Activated CD8-positive, alpha-beta T cell treated with anti-CD3 and anti-CD28 coated beads for 36 hours (primary cell): ENCODE data around the gene IGSF10. TPM values are rescaled to one million over a fixed set of nuclear protein-coding genes. Genes with fewer than 3 reads are reported as not detected.

Experiments used
- ATAC-seq: fragments of 200-7000 bp; cut with Tn5 transposase; one replicate; pipeline ENCODE4 v1.10.0; 2021; ENCODE audit warnings: mild to moderate bottlenecking, moderate library complexity
- CTCF ChIA-PET: fragments of 350-600 bp; sonication (Branson Sonifier 250); formaldehyde crosslinking; loops from one replicate; lab custom pipeline; 2021; ENCODE audit warnings: antibody characterized with exemption; lab: Charles Lee
- POLR2A ChIA-PET: fragments of 350-600 bp; sonication (Branson Sonifier 250); formaldehyde crosslinking; loops from one replicate; lab custom pipeline; 2021; ENCODE audit warnings: antibody characterized with exemption; lab: Charles Lee
- DNase-seq: peaks from one replicate; pipeline ENCODE4 v3.0.0-alpha.2; 2020
- H3K27ac Mint-ChIP-seq: one replicate; pipeline ENCODE4 v1.8.0; 2021; ENCODE audit warnings: mild to moderate bottlenecking, mixed read lengths
- H3K27me3 Mint-ChIP-seq: one replicate; pipeline ENCODE4 v1.8.0; 2021; ENCODE audit warnings: mixed read lengths
- H3K36me3 Mint-ChIP-seq: one replicate; pipeline ENCODE4 v1.8.0; 2021; ENCODE audit warnings: low read depth, mixed read lengths
- H3K4me1 Mint-ChIP-seq: one replicate; pipeline ENCODE4 v1.8.0; 2021; ENCODE audit warnings: low read depth, mixed read lengths
- H3K4me3 Mint-ChIP-seq: one replicate; pipeline ENCODE4 v1.8.0; 2021; ENCODE audit warnings: mild to moderate bottlenecking, moderate library complexity, mixed read lengths
- H3K9me3 Mint-ChIP-seq: one replicate; pipeline ENCODE4 v1.8.0; 2021; ENCODE audit warnings: mixed read lengths
- CTCF ChIP-seq: fragments of 200-600 bp; IDR thresholded peaks from one replicate; pipeline ENCODE4 v1.8.0; 2022; ENCODE audit warnings: antibody characterized with exemption, mild to moderate bottlenecking
- intact Hi-C: fragments of 100-400 bp; cut with micrococcal nuclease; formaldehyde crosslinking; loops from one replicate; pipeline ENCODE4 v1.10.0; 2022
- total RNA-seq, 2 experiments: library from RNA; stranded (reverse); gene quantifications; one replicate each; pipeline ENCODE4 v1.2.3, GENCODE V29; 2021

The IGSF10 gene
- total RNA-seq, 2 experiments from 2014 or later = not detected

- H3K9me3 Mint-ChIP-seq = no peaks in the 10 kb centered on the region
- no peak for ATAC-seq
- TF ChIP-seq CTCF = no peak
- no peak for DNase-seq
- ChIA-PET CTCF (interaction anchor here (0.9 to 4.6 kb wide), 5 partner anchors 8 to 397 kb away, joined by 3 to 35 read pairs (median 4); no protein-coding TSS in a partner anchor), POLR2A (no interaction called here)
- H3K27me3 Mint-ChIP-seq = peaks cover 1% of the 10 kb centered on the region
- H3K27ac Mint-ChIP-seq = no peak overlapping the region
- no peak overlapping the region for H3K4me3 Mint-ChIP-seq
- no peaks in the 10 kb centered on the region for H3K36me3 Mint-ChIP-seq
- no peaks in the 10 kb centered on the region for H3K4me1 Mint-ChIP-seq
- intact Hi-C loops = loop anchor here (5.0 kb wide), 1 partner anchor 396 kb away; no protein-coding TSS in a partner anchor
Measured at GRCh38 chr3:151440940-151441339, 19.9 kb downstream of the IGSF10 start.

- peak; percentile 17 for DNase-seq
- ATAC-seq = peak; percentile 66
- Mint-ChIP-seq H3K4me3 (no peak overlapping the region), H3K27me3 (no peaks in the 10 kb centered on the region), H3K36me3 (no peaks in the 10 kb centered on the region), H3K4me1 (no peaks in the 10 kb centered on the region), H3K9me3 (no peaks in the 10 kb centered on the region), H3K27ac (no peak overlapping the region)
- ChIA-PET POLR2A (no interaction called here), CTCF (interaction anchor here (0.6 to 4.6 kb wide), 12 partner anchors 8 to 479 kb away, joined by 3 to 35 read pairs (median 4); no protein-coding TSS in a partner anchor)
- peak; percentile 64 for TF ChIP-seq CTCF
- intact Hi-C loops = loop anchor here (5.0 kb wide), 1 partner anchor 398 kb away; no protein-coding TSS in a partner anchor
Measured at GRCh38 chr3:151439652-151440125, 21.2 kb downstream of the IGSF10 start.

- no peak for ATAC-seq
- no peaks in the 10 kb centered on the region for H3K27me3 Mint-ChIP-seq
- no peaks in the 10 kb centered on the region for H3K4me1 Mint-ChIP-seq
- CTCF ChIA-PET = interaction anchor here (1.2 to 4.6 kb wide), 6 partner anchors 12 to 481 kb away, joined by 3 to 35 read pairs (median 6); no protein-coding TSS in a partner anchor
- TF ChIP-seq CTCF = no peak
- DNase-seq = no peak
- H3K4me3 Mint-ChIP-seq = no peak overlapping the region
- no peaks in the 10 kb centered on the region for H3K36me3 Mint-ChIP-seq
- no peaks in the 10 kb centered on the region for H3K9me3 Mint-ChIP-seq
- intact Hi-C loops = no loop called here
- POLR2A ChIA-PET = no interaction called here
- H3K27ac Mint-ChIP-seq = no peak overlapping the region
Measured at GRCh38 chr3:151437906-151438305, 23.0 kb downstream of the IGSF10 start.

GRCh38 chr3:151436675-151437446 is 24.0 kb downstream of the IGSF10 start:
- ChIA-PET POLR2A (no interaction called here), CTCF (no interaction called here)
- TF ChIP-seq CTCF = no peak
- no peaks in the 10 kb centered on the region for H3K27me3 Mint-ChIP-seq
- H3K4me1 Mint-ChIP-seq = no peaks in the 10 kb centered on the region
- ATAC-seq = no peak
- no peaks in the 10 kb centered on the region for H3K36me3 Mint-ChIP-seq
- intact Hi-C loops = no loop called here
- DNase-seq = no peak
- no peak overlapping the region for H3K27ac Mint-ChIP-seq
- H3K9me3 Mint-ChIP-seq = no peaks in the 10 kb centered on the region
- no peak overlapping the region for H3K4me3 Mint-ChIP-seq
